ENCODE results near the gene LRMDA. TPM values are rescaled to one million over a fixed set of nuclear protein-coding genes. Genes with fewer than 3 reads are reported as not detected.

Gene LRMDA
- total RNA-seq, 1 experiment from 2014 or later, result 7.9 TPM

DNA sequence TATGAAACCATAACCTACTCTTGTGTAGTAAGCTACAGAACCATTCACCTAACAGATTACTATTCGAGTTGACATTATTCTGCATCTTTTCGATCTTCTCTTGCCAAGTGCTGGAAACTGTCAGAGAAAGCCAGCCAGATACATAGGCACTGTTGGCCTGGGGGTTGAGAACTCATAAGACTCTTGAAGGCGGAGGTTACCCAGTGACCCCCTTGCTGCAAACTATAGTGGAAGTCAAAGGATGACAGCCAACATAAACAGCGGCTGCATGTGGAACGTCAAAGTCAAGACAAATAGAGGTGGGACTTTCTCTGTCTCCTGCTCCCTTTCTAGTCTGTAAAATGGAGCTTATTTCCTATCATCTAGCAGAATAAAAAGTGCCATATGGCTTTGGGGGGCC is 394.2 kb downstream of the LRMDA start:
- no peak for DNase-seq (ENCODE audit: low read depth)

DNA sequence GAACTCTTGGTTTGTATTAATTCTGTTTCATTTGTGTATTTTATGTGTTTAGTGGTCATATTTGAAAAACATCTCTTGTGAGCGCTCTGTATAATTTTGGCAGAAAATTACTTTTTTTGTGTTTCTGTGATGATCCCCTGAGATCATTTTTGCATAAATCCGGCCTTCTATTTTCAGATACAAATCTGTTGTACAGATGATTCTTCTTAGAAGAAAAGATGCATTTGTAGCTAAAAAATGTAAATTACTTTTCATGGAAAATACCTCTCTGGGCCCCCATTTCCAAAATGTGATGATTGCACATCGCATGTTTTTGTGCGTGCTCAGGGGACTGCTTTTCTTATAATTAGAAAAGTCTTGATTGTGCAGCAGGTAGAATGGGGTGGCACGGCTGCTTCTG is 395.4 kb downstream of the LRMDA start:
- DNase-seq (ENCODE audit: low read depth), result no peak

DNA sequence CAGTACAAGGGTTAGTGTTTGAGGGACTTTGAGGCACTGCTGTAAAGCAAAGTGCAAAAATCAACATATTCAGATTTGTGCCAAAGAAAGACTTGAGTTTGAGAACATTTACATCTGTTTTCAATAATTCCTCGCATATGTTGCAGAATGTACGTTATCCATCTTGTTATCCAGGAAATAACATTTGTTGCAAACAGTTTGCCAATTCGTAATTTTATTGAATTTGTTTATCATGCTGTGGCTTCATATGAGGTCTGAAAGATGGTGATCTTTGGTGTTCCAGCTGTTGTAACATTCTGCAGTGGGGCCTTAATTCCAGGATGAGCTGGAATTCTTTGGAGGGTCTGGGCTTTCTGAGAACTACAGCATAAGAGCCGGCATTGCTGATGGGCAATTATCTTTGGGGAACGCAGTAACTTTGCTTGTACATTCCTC is 396.2 kb downstream of the LRMDA start:
- no peak for DNase-seq (ENCODE audit: low read depth)

DNA sequence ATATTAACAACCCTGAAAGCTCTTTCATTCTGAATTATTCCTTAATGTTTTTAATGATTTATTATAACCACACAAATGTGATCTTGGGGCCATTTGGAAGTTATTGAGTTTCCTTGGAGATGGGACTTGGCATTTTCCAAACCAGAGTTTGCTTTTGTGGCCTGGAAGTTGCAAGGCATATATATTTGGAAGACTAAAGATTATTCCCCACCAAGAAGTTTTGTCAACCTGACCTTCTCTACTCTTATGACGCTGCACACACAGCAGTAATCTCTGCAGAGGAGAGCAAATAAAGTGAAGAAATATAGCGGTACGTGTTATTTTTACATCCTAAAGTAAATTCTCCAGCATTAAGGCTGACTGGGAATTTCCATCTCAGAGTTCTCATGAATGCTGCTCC is 397.0 kb downstream of the LRMDA start:
- DNase-seq (ENCODE audit: low read depth), result no peak

DNA sequence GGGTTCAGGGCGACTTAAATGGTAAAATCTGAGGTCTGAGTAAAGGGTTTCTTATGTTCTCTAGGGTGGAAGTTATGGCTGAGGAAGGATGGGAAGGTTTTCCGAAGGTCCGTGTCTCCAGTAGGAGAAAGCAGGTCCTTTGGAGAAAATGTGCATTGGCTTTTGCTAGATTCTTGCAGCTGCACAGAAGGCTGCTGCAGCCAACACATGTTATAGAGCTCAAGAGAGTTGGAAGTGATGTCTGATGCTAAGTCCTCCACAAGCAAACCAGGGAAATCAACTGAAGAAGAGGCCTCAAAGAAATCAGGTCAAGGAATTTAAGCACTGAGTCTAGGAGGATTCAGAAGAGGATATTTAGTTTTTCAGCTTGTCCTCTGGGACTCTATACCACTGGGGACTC is 404.6 kb downstream of the LRMDA start:
- no peak for DNase-seq (ENCODE audit: low read depth)

DNA sequence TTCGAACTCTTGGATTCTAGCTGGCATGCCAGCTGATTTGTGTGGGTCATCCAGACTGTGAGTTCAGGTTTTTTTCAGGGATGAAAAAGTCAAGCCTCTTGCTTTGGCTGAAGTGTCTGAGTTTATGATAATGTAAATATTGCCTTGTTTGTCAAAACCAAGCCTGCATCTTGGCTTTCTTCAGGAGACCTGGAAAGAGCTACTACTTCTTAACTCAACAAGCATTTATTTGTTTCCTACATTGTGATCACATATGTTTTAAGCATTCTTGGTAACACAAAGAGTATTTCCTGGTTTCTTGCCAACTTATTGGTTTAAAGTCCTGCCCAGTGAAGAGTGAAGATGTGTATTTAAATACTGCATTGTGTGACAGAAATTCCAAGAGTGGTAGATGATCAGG is 407.1 kb downstream of the LRMDA start:
- no peak for DNase-seq (ENCODE audit: low read depth)

DNA sequence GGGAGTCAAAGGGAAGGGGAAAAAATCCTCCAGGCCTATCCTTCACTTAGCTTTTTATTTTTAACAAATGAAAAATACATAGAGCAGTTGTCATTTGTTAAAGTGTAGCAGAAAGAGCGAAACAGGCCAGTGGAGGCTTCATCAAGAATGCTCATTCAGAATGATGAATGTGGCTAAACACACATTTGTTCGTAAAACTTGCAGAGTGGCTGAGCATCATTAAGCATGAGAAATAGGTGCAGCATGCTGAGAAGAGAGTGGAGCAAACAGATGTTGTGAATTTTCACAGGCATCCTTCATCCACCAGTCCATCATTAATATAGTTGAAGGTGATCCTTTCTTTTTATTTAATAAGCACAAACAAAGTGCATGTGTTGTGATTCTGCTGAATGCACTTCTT is 407.6 kb downstream of the LRMDA start:
- no peak for DNase-seq (ENCODE audit: low read depth)

DNA sequence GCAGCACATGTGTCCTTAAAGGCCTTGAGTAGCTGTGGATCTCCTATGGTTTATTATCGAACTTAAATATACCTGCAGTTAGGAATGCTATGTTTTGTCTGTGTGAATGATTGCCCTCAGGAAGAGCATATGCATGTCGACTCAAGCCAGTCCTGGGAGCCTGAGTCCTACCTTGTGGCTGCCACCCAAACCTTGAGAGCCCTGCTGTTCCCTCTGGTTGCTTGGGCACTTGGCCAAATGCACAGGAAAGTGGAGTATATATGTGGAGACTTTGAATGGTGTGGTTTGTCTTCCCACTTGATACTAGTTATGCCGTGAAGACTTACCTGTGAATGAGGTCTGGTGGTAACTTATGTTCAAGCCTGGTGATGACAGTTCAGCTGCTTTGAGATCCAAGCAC is 409.8 kb downstream of the LRMDA start:
- no peak for DNase-seq (ENCODE audit: low read depth)

DNA sequence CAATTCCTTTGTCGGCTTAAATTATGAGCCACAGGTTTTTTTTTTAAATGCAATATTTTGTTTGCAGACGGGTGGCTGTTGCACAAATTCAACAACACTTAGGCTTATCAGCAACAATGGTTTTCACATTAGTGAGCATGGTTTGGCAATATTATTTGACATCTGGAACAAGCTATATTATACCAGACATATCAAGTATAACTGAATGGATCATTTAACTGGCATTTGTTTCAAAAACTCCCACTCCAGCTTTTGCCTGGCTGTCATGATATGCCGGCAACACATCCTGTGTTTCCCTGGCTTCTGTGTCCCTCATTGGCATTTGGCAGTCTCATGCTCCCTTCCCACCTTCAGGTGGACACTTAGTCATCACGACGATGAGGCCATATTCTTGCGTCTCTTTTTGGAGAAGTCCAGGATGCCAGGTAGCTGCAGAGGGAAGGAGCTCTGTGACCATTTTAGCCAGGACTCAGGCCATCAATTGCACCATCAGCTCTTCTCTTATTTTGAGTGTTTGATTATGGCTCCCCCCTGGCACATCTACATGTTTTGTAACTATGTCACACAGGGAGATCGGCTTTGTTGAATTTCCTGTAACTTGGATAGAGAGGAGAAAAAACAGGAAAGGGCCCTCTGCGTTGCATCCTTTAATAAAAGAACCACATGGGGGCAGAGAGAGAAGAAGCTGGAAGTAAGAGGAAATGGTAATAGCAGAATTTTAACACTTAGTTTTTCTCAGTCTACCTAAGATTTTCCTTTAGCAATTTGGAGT is 413.9 kb downstream of the LRMDA start:
- no peak for DNase-seq (ENCODE audit: low read depth)

DNA sequence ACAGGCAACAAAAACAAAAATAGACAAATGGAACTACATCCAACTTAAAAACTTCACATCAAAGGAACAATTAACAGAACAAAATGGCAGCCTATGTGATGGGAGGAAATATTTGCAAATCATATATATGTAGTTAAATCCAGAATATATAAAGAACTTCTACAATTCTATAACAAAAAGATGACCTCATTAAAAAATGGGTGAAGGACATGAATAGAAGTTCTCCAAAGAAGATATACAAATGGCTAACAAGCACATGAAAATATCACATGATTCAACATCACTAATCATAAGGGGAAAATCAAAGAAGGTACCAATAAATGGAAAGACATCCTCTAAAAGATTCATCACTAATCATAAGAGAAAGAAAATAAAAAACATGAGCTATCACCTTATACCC is 416.1 kb downstream of the LRMDA start:
- no peak for DNase-seq (ENCODE audit: low read depth)

DNA sequence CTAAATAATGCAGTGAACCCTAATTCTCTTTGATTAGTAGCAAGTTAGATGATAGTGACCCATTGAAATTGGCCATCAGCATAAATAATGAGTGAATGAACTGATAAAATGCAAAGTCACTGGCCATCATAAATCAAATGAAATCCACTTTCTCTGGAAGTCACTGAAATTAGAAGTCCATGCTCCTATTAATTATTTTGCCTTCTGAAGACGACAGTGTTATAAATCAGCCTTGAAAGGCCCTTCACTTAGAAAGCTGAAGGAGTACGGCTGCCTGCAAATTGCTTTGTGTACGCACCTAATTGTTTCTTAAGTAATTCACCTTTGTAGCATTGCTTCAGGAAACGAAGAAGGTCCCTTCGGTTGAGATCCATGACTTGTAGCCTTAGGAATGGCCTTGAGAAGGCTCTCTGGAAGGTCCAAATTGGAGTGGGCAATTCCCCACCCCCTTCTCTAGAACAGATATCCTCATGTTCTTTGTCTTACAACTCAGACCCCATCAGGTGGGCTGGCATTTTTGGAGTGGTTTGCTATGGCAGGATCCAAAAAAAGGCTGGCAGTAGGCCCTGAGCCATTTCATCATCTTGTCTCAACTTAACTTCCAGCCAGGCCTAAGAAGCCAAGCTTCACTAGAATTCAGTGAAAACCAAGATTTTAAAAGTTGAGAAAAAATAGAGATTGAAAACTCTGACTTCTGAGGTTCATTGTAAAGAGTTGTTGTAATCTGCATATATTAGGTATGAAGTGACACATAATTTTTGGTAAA is 420.3 kb downstream of the LRMDA start:
- no peak for DNase-seq (ENCODE audit: low read depth)

DNA sequence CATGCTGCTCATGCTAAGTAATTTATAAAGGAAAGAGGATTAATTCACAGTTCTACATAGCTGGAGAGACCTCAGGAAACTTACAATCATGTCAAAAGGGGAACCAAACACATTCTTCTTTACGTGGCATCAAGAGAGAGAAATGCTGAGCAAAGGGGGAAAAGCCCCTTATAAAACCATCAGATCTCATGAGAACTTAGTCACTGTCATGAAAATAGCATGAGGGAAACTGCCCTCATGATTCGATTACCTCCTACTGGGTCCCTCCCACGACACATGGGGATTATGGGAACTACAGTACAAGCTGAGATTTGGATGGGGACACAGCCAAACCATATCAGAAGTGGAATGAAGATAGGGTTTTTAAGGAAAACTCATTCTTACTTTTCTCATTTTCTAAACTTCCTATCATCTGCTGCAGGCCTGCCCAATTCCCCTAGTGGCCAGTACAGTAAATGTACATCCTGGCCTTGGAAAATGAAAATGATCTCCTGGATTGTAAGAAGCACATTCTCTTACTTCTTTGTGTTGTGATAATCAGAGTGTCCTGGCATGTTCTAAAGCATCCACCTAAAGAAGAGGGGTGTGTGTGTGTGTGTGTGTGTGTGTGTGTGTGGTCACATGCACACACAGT is 421.5 kb downstream of the LRMDA start:
- no peak for DNase-seq (ENCODE audit: low read depth)

DNA sequence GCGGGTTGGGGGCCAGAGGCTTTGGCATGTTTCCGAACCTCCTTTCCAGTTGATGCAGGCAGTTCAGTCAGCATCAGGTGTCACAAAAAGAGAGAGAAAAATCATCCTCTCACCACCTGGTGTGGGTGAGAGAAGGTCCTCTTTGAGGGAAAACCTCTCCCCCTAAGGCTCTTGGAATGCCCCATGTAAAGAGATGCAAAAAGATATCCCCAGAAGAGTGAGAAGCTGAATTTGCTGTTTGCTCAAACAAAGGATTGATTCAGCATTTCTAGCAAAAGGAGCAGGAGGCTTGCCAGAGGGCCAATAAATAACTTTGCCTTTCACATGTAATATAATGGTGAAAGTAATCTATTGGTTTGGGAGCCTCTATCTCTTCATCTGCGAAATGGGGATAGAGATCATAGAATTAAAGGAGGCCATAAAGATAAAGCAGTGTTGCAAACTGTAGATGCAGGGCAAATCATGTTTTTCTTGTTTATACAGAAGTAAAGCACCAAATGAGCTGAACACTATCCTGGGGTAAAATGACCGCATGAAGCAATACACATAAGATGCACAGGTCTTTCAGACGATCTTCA is 425.9 kb downstream of the LRMDA start:
- no peak for DNase-seq (ENCODE audit: low read depth)

DNA sequence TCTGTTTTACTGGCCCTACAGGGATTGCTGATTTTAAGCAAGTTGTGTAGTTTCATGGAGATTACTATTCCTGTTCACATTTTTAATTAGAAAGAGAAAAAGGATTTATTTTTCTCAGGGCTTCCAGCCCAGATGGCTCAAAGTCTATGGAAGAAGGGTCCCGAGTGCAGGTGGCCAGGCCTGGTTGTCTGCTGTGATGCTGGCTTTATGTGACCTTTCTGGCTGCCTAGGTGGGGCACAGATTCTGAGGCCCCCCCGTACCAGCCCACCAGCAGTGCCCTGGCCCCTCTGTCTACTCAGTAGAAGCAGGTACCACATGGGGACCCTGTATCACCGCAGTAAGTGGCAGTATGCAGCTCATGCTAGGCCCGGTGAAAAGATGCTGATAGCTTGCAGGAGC is 426.5 kb downstream of the LRMDA start:
- no peak for DNase-seq (ENCODE audit: low read depth)

DNA sequence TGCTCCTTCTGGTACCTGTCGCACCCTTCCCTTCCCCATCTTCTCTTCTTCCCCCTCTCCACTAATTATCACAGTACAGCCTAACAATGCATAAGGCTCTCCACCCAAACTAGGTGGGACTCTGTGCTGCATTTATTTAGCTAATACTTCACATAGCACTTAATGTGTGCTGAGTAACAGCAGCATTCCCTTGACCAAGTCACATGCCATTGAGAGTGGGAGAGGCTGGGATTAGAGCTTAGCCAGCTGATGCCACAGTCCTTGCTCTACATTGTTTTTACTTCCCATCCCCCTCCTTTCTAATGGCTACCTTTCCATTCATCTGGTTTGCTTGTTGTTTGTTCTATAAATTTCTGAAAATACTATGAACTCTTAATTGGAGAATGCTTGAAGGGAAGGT is 426.9 kb downstream of the LRMDA start:
- no peak for DNase-seq (ENCODE audit: low read depth)

DNA sequence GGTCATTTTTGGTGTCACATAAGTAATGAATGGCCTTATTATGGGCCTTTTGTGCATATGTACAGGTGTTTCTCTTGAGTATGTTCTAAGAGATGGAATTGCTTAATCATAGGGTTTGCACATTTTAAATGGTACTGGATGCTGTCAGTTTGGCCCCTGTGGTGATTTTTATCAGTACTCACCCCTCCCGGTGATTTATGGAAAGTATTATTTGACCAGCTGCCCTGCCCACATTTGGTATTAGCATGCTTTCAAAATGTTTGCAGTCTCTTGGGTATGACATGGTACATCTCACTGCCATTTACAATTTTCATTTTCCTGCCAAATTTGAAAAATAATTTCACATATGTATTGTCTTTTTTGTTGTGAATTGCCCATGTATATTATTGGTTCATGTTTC is 427.7 kb downstream of the LRMDA start:
- DNase-seq (ENCODE audit: low read depth), result no peak

DNA sequence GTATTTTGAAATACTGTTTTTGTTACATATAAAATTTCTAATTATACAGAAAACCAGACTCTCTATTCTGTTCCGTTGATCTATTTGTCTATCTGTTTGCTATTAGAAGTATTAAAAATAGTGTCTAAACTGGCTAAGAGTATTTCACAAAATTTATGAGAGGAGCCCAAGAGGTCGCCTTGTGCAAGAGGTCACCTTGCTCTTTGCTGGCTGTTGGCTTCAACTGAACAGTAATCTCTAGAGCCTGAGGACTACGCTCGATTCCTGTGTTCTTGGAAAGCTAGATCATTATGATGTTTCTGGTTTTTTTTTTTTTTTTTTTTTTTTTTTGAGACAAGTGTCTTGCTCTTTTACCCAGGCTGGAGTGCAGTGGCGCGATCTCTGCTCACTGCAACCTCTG is 428.6 kb downstream of the LRMDA start:
- DNase-seq (ENCODE audit: low read depth), result no peak

DNA sequence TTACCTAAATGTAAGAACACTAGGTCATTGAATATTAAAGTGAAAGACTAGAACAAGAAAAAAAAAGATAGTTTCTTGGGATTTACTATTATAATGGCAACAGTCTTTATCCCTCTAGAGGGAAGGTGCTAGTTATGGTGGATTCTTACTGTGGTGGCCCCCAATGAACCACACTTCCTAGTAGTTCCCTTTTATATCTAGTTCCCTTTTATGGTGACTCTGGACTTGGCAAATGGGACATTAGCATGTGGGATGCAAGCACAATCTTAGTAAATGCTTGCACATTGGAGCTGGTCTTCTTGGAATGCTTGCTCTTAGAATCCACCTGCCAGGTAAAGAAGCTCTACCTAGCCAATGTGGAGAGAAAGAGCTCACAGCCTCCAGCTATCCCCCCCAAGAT is 430.2 kb downstream of the LRMDA start:
- DNase-seq (ENCODE audit: low read depth), result no peak

DNA sequence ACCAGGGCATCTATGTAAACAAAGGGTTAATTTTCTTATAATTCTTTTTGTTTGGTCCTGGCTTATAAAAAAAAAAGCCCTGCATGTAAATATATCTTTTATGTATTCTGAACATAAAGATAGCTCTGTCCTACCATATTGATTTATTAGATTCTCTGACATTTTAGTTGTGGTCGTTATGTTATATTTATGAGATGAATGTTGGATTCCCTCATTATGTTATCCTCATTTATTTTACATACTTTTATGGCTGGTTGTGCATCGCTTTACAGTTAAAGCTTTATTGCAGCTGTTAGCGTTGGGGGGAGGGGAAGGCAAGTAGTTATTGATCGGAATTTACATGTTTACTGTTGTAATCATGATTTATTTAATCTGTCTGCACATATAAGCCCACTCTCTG is 431.5 kb downstream of the LRMDA start:
- no peak for DNase-seq (ENCODE audit: low read depth)

DNA sequence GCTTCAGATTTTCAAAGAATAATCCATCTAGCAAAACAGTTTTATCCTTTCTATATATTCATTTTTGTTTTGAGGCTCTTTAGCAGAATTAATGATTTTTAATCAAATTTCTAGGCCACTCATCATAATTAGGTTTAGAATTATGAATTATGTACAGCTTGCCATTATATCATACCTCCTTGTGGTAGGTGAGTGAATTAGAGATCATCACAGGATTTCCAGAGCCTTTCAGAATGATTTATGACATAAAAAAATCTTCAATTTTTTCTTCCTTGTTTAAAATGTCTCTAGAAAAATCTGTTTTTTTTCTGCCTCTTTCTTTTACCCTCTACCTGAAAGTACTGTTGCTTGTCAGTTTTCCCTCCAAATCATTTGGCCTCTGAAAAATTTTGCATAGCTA is 433.3 kb downstream of the LRMDA start:
- DNase-seq (ENCODE audit: low read depth), result no peak

DNA sequence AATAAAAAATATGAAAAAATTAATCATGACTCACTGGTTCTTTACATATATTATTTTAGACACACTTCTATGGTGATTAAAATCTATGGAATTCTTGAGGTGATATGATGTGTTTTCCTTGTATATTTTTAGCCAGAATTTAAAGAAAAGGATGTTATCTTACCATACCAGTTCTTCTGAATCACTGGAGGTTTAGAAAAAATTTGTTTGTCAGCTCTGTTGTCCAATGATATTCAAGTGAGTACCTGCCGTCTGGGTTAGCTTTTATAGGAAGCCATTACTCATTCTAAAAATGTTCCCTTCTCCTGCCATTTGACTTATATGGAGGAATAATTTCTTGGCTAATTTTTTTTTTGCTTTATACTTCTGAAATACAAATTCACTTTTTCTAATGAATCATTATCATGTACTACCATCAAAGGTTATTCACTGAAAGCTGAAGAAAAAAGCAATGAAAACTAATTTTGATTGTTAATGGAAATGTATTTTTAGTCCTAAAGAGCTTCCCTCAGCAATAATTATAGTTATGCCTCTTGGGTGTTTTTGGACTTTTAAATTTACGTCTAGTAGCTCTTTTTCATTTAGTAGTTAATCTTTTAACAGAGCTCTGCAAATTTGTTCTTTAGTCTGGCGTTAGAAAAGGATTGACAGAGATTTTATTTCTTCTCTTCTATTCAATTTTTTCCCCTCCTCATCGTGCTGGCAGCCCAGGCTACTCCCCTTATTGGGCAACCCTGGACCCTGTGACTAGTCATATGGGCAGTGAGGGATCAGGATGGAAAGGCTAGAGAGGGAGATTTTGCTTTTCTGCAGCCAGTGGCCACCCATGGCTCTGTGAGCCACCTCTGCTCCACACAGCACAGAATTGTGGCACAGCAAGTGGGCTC is 434.2 kb downstream of the LRMDA start:
- no peak for DNase-seq (ENCODE audit: low read depth)

DNA sequence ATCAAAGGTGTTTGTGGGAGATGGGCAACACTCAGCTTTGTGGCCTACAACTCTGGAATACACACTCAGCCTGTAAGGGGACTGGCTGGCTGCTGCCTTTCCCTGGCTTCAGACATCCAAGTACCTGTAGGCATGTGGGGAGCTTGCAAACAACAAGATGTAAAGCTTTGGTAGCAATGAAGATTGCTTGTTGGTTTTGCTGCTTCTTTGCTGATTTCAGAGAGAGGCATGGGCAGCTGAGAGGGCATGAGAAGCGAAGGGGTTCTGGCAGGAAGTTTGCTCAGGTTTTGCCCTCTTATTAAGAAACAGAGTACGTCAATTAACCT is 434.8 kb downstream of the LRMDA start:
- no peak for DNase-seq (ENCODE audit: low read depth)

Measured in RPMI7951 (cell line).